ENCODE data around the gene MGLL. TPM values are rescaled to one million over a fixed set of nuclear protein-coding genes. Genes with fewer than 3 reads are reported as not detected.

Gene MGLL
- total and polyA plus RNA-seq, 9 donors: 4.5 to 22.4 (median 13.3) TPM

DNA sequence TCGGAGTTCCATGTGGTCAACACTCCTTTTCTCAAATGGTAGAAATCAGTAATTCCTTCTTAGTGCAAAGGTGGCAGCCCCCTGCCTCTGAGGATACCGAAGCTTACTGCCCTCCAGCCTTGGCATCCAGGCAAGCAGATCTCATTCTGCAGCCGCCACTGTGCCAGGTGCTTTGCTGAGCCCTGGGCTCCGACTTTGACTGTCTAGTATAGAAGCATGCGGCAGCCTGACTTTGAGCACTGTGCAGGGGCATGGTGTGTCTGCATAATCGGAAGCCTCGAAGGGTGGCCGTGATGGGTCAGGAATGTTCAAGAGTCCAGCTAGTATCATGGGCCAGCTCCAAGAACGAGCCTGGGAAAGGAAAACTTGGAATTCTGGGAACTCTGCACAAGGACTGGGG lies 109.9 kb downstream of the MGLL start:
- WGBS, 3 donors: 80 to 91% (median 82%) methylated on average over 9 of the region's 9 CpGs
- TF ChIP-seq, protein P1, sequence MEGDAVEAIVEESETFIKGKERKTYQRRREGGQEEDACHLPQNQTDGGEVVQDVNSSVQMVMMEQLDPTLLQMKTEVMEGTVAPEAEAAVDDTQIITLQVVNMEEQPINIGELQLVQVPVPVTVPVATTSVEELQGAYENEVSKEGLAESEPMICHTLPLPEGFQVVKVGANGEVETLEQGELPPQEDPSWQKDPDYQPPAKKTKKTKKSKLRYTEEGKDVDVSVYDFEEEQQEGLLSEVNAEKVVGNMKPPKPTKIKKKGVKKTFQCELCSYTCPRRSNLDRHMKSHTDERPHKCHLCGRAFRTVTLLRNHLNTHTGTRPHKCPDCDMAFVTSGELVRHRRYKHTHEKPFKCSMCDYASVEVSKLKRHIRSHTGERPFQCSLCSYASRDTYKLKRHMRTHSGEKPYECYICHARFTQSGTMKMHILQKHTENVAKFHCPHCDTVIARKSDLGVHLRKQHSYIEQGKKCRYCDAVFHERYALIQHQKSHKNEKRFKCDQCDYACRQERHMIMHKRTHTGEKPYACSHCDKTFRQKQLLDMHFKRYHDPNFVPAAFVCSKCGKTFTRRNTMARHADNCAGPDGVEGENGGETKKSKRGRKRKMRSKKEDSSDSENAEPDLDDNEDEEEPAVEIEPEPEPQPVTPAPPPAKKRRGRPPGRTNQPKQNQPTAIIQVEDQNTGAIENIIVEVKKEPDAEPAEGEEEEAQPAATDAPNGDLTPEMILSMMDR (IDR thresholded peaks at IDR 0.05): no peak
- TF ChIP-seq EP300 (IDR thresholded peaks at IDR 0.05) (no peak), POLR2A (IDR thresholded peaks at IDR 0.05) (no peak)
- Histone ChIP-seq H3K9me3 (no peaks in the 10 kb centered on the region), H3K4me3 (no peak overlapping the region), H3K27me3 (no peaks in the 10 kb centered on the region), H3K27ac (no peak overlapping the region), H3K4me1 (ENCODE audit: insufficient read depth) (no peaks in the 10 kb centered on the region), H3K36me3 (no peaks in the 10 kb centered on the region)
- DNase-seq: peak in 1 of 5 donors; percentile 6
- intact Hi-C loops (cut with DNase I): no loop called here

DNA sequence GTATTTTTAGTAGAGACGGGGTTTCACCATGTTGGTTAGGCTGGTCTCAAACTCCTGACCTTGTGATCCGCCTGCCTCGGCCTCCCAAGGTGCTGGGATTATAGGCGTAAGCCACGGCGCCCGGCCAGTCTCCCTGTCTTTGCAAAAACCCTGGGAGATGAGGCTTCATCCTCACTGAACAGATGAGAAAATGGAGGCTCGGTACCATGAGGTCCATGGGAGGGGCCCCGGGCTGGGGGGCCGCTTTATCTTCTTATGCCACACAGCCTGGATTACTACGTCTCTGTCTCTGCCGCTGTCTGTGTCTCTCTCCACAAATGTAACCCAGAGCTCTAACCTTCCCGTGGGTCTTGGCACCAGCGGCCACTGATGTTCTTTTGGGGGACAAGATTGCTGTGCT lies 110.4 kb downstream of the MGLL start:
- TF ChIP-seq POLR2A (IDR thresholded peaks at IDR 0.05): no peak
- TF ChIP-seq EP300 (IDR thresholded peaks at IDR 0.05): no peak
- TF ChIP-seq, protein P1 (IDR thresholded peaks at IDR 0.05): no peak
- DNase-seq: peak in 1 of 5 donors; percentile 9
- intact Hi-C loops (cut with DNase I): no loop called here
- H3K27ac ChIP-seq: no peak overlapping the region
- no peaks in the 10 kb centered on the region for H3K27me3 ChIP-seq
- H3K36me3 ChIP-seq: no peaks in the 10 kb centered on the region
- WGBS, 3 donors: 92 to 96% (median 94%) methylated on average over 14 of the region's 14 CpGs
- H3K4me1 ChIP-seq (ENCODE audit: insufficient read depth): no peaks in the 10 kb centered on the region
- H3K9me3 ChIP-seq: no peaks in the 10 kb centered on the region
- no peak overlapping the region for H3K4me3 ChIP-seq

DNA sequence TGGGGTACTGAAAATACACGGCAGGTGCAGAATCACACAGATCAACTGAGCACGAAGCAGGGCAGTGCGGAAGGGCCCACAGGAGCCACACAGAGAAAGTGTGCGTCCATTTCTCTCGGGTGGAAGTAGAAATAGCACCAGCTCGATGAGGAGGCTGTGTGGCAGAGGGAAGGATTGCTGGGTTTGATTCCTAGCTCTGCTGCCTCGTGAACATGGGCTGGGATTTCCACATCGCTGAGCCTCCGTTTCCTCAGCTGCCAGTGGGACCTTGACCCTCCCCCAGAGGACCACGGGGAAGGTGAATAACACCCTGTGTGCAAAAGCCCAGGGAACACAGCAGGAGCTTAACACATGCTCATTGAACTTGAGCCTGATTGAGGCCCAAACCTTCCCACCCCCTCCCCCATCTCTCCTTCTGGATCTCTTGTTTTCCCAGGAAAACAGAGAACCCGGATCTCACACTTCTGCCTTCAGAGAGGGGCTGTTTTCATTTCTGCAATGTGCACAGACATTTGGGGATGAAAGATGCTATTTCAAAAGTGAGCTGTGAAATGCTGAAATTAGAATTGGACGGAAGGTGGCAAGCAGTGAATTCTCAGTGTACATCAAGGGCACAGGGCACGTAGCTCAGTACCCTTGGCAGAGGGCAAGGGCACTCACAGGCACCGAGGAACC lies 111.2 kb downstream of the MGLL start:
- 68 to 78% (median 71%) methylated on average over 14 of the region's 14 CpGs for WGBS, 3 donors
- TF ChIP-seq, protein P1 (IDR thresholded peaks at IDR 0.05): no peak
- TF ChIP-seq EP300 (IDR thresholded peaks at IDR 0.05) (no peak), POLR2A (IDR thresholded peaks at IDR 0.05) (no peak)
- Histone ChIP-seq H3K4me1 (ENCODE audit: insufficient read depth) (no peaks in the 10 kb centered on the region), H3K36me3 (no peaks in the 10 kb centered on the region), H3K27me3 (no peaks in the 10 kb centered on the region), H3K4me3 (no peak overlapping the region), H3K9me3 (no peaks in the 10 kb centered on the region), H3K27ac (no peak overlapping the region)
- intact Hi-C loops (cut with DNase I): no loop called here
- peak in 1 of 5 donors; percentile 4 for DNase-seq

DNA sequence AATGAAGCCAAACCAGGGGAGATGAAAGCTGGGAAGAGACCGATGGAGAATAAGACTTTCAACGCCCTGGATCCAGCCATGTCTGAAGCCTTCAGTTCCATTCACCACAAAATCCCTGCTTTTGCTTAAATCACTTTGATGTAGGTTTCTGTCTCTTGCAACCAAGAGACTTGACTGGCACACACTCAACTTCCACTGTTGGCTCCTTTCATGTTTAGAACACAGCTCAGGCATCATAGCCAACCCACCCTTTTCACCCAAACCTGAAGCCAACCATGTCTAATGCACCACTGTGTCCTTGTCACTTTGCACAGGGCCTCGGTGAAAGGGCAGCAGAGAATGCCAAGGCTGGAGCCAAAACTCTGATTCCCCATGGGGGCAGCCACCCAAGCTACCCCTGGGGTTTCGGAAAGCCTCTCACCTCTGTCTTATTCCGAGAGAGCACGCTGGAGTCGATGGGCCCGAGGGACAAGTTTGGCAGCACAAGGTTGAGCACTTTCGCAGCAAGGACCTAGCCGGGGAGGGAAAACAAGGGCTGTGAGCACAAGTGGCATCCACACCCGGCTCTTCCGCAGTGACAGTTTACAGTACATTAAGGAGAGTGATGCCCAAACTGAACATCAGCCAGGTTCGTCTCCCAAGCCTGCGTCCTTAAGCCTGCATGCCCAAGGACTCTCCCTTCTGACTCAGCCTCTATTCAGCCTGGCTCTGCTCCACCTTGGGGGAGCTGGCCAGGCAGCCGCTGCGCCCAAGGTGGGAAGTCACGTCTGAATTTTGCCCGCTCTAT lies 112.0 kb downstream of the MGLL start:
- WGBS, 3 donors: 71 to 86% (median 80%) methylated on average over 18 of the region's 18 CpGs
- TF ChIP-seq, protein P1 (IDR thresholded peaks at IDR 0.05): no peak
- TF ChIP-seq POLR2A (IDR thresholded peaks at IDR 0.05): no peak
- TF ChIP-seq EP300 (IDR thresholded peaks at IDR 0.05): no peak
- H3K36me3 ChIP-seq: no peaks in the 10 kb centered on the region
- H3K9me3 ChIP-seq: no peaks in the 10 kb centered on the region
- intact Hi-C loops (cut with DNase I): no loop called here
- no peaks in the 10 kb centered on the region for H3K4me1 ChIP-seq (ENCODE audit: insufficient read depth)
- H3K27me3 ChIP-seq: no peaks in the 10 kb centered on the region
- peak in 1 of 5 donors; percentile 9 for DNase-seq
- no peak overlapping the region for H3K4me3 ChIP-seq
- no peak overlapping the region for H3K27ac ChIP-seq

Measured in ovary (tissue), 9 donors.